Esophagus muscularis mucosa (tissue), 4 donors: Measurements from ENCODE around the gene BID. TPM values are rescaled to one million over a fixed set of nuclear protein-coding genes. Genes with fewer than 3 reads are reported as not detected.

Experiments
- DNase-seq: peaks from one replicate; pipeline ENCODE4 v3.0.0-alpha.2; 2017; ENCODE audit errors: extremely low spot score
- H3K27ac ChIP-seq, 4 donors: fragments of 200-600 bp; sonication (generic); replicated peaks in 1 of 4; 1 replicate in 3 of 4; 2 replicates in 1 of 4; pipeline ENCODE4 v1.5.1; 2016 to 2019; ENCODE audit warnings: mild to moderate bottlenecking in 1 of 4
- H3K27me3 ChIP-seq, 4 donors: fragments of 200-600 bp; sonication (generic); one replicate each; pipeline versions ENCODE4 v1.5.1 to v1.6.0; 2016 to 2019
- H3K36me3 ChIP-seq, 4 donors: fragments of 200-600 bp; sonication (generic); one replicate each; pipeline ENCODE4 v1.5.1; 2016 to 2019
- H3K4me1 ChIP-seq, 4 donors: fragments of 200-600 bp; sonication (generic); one replicate each; pipeline ENCODE4 v1.5.1; 2016 to 2019
- H3K4me3 ChIP-seq, 4 donors: fragments of 200-600 bp; sonication (generic); 1 replicate in 2 of 4; 2 replicates in 2 of 4; pipeline ENCODE4 v1.5.1; 2016 to 2019; ENCODE audit warnings: mild to moderate bottlenecking in 4 of 4, moderate library complexity in 1 of 4
- H3K9me3 ChIP-seq, 4 donors: fragments of 200-600 bp; sonication (generic); 1 replicate in 3 of 4; 2 replicates in 1 of 4; pipeline ENCODE4 v1.5.1; 2016 to 2019
- EP300 ChIP-seq: sonication (generic); formaldehyde crosslinking; IDR thresholded peaks from one replicate; pipeline ENCODE4 v1.6.1; 2017; ENCODE audit warnings: antibody characterized with exemption
- POLR2A ChIP-seq: fragments of 450-650 bp; IDR thresholded peaks from one replicate; pipeline ENCODE4 v1.6.1; 2017; ENCODE audit warnings: antibody characterized with exemption, moderate library complexity, mild to moderate bottlenecking, low read depth
- POLR2AphosphoS5 ChIP-seq, 2 donors: sonication (generic); formaldehyde crosslinking; IDR thresholded peaks; one replicate each; pipeline ENCODE4 v1.6.1; 2017; ENCODE audit warnings: antibody characterized with exemption in 2 of 2
- WGBS: methylation state at CpG from one replicate; pipeline ENCODE4 v1.1.5; 2018; 5-methylcytosine and 5-hydroxymethylcytosine counted together
- intact Hi-C: fragments of 100-400 bp; cut with DNase I; formaldehyde crosslinking; loops from one replicate; pipeline ENCODE4 v1.15.1; 2023
- total RNA-seq, 4 donors: library from RNA; depleted of rRNA; stranded (reverse); fragments of >200 nt; gene quantifications; one replicate each; pipeline versions ENCODE4 v1.1.0 to v1.2.1, GENCODE V29; 2016
- TF ChIP-seq, protein P1 (sequence below), 3 experiments: fragments of 200-600 bp in 2 of 3; fragments of 450-650 bp in 1 of 3; sonication (generic) in 2 of 3; IDR thresholded peaks; one replicate each; pipeline ENCODE4 v1.5.1; 2017 to 2019; ENCODE audit warnings: antibody characterized with exemption in 3 of 3, mild to moderate bottlenecking in 2 of 3, moderate library complexity in 1 of 3

The BID gene
- total RNA-seq, 4 donors from 2014 or later, result 12.9 to 48.3 (median 26.3) TPM

DNA sequence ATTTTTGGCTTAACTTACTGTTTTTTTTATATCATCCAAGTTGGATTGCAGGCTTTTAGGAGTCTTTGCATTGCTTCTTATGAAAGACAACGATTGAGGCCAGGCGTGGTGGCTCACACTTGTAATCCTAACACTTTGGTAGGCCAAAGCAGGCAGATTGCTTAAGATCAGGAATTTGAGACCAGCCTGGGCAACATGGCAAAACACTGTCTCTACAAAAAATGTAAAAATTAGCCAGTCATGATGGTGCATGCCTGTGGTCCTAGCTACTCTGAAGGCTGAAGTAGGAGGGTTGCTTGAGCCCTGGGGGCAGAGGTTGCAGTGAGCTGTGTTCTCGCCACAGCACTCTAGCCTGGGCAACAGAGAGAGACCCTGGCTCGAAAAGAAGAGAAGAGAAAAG, 56.6 kb downstream of the BID start:
- H3K9me3 ChIP-seq, result no peaks in the 10 kb centered on the region
- H3K27me3 ChIP-seq, result no peaks in the 10 kb centered on the region
- intact Hi-C loops, result loop anchor here (10.0 kb wide), 1 partner anchor 153 kb away; the partner anchor contains the start of gene SLC25A18
- 51% methylated on average over 4 of the region's 4 CpGs for WGBS
- peaks cover 0 to 4% (median 0%) of the 10 kb centered on the region in 4 donors for H3K36me3 ChIP-seq
- peaks cover 7 to 44% (median 34%) of the 10 kb centered on the region in 4 donors for H3K4me1 ChIP-seq
- peak overlapping the region; percentile 42 to 71 (median 64) for H3K27ac ChIP-seq
- no peak overlapping the region for H3K4me3 ChIP-seq
- DNase-seq, result peak; percentile 86
- TF ChIP-seq POLR2AphosphoS5 (IDR thresholded peaks at IDR 0.05) (peak in 1 of 2 donors; percentile 35), POLR2A (no peak)

- intact Hi-C loops, result loop anchor here (10.0 kb wide), 1 partner anchor 152 kb away; the partner anchor contains the start of gene SLC25A18
- Histone ChIP-seq H3K4me3 (no peak overlapping the region), H3K4me1 (peaks cover 7 to 46% (median 33%) of the 10 kb centered on the region in 4 donors), H3K9me3 (no peaks in the 10 kb centered on the region), H3K27me3 (no peaks in the 10 kb centered on the region), H3K27ac (peak overlapping the region; percentile 42 to 71 (median 64)), H3K36me3 (peaks cover 0 to 4% (median 0%) of the 10 kb centered on the region in 4 donors)
- DNase-seq, result peak; percentile 45
- 40% methylated on average over 3 of the region's 3 CpGs for WGBS
- TF ChIP-seq POLR2AphosphoS5 (IDR thresholded peaks at IDR 0.05), result no peak
Measured at GRCh38 chr22:17716529-17716928, 57.7 kb downstream of the BID start.

- peak; percentile 0 for DNase-seq
- H3K27ac ChIP-seq, result peak overlapping the region; percentile 12 to 69 (median 40)
- no peaks in the 10 kb centered on the region for H3K9me3 ChIP-seq
- peaks cover 7 to 69% (median 34%) of the 10 kb centered on the region in 4 donors for H3K4me1 ChIP-seq
- H3K4me3 ChIP-seq, result no peak overlapping the region
- peaks cover 0 to 11% (median 0%) of the 10 kb centered on the region in 4 donors for H3K36me3 ChIP-seq
- WGBS, result 74% methylated on average over 2 of the region's 2 CpGs
- intact Hi-C loops, result loop anchor here (10.0 kb wide), 1 partner anchor 148 kb away; the partner anchor contains the start of gene SLC25A18
- no peak for TF ChIP-seq POLR2AphosphoS5 (IDR thresholded peaks at IDR 0.05)
- TF ChIP-seq, protein P1, sequence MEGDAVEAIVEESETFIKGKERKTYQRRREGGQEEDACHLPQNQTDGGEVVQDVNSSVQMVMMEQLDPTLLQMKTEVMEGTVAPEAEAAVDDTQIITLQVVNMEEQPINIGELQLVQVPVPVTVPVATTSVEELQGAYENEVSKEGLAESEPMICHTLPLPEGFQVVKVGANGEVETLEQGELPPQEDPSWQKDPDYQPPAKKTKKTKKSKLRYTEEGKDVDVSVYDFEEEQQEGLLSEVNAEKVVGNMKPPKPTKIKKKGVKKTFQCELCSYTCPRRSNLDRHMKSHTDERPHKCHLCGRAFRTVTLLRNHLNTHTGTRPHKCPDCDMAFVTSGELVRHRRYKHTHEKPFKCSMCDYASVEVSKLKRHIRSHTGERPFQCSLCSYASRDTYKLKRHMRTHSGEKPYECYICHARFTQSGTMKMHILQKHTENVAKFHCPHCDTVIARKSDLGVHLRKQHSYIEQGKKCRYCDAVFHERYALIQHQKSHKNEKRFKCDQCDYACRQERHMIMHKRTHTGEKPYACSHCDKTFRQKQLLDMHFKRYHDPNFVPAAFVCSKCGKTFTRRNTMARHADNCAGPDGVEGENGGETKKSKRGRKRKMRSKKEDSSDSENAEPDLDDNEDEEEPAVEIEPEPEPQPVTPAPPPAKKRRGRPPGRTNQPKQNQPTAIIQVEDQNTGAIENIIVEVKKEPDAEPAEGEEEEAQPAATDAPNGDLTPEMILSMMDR (IDR thresholded peaks at IDR 0.05), result no peak
- no peak for TF ChIP-seq POLR2A
- H3K27me3 ChIP-seq, result no peaks in the 10 kb centered on the region
Measured at GRCh38 chr22:17712441-17712840, 61.8 kb downstream of the BID start.

GRCh38 chr22:17710023-17710422, 64.2 kb downstream of the BID start:
- Histone ChIP-seq H3K27me3 (no peaks in the 10 kb centered on the region), H3K27ac (peak overlapping the region; percentile 54 to 69 (median 62)), H3K9me3 (no peaks in the 10 kb centered on the region), H3K36me3 (peaks cover 0 to 7% (median 0%) of the 10 kb centered on the region in 4 donors), H3K4me1 (peaks cover 0 to 62% (median 32%) of the 10 kb centered on the region in 4 donors), H3K4me3 (no peak overlapping the region)
- WGBS, result 96% methylated on average over 5 of the region's 5 CpGs
- intact Hi-C loops, result loop anchor here (10.0 kb wide), 1 partner anchor 145 kb away; the partner anchor contains the start of gene SLC25A18
- peak; percentile 42 for DNase-seq
- TF ChIP-seq POLR2AphosphoS5 (IDR thresholded peaks at IDR 0.05) (peak in 1 of 2 donors; percentile 14), EP300 (no peak)

GRCh38 chr22:17707526-17707925, 66.7 kb downstream of the BID start:
- no peak for DNase-seq
- H3K9me3 ChIP-seq, result no peaks in the 10 kb centered on the region
- H3K27ac ChIP-seq, result peak overlapping the region; percentile 75 to 82 (median 78)
- WGBS, result 32% methylated on average over 3 of the region's 3 CpGs
- intact Hi-C loops, result loop anchor here (5.0 kb wide), 1 partner anchor 70 kb away; the partner anchor contains the start of gene BCL2L13
- H3K4me3 ChIP-seq, result peak overlapping the region; percentile 36 to 56 (median 49)
- H3K36me3 ChIP-seq, result peaks cover 0 to 27% (median 9%) of the 10 kb centered on the region in 4 donors
- peaks cover 0 to 60% (median 33%) of the 10 kb centered on the region in 4 donors for H3K4me1 ChIP-seq
- TF ChIP-seq, protein P1 (IDR thresholded peaks at IDR 0.05), result no peak
- no peak for TF ChIP-seq EP300
- no peak for TF ChIP-seq POLR2A
- no peak for TF ChIP-seq POLR2AphosphoS5 (IDR thresholded peaks at IDR 0.05)
- H3K27me3 ChIP-seq, result no peaks in the 10 kb centered on the region

- intact Hi-C loops, result loop anchor here (5.0 kb wide), 1 partner anchor 70 kb away; the partner anchor contains the start of gene BCL2L13
- Histone ChIP-seq H3K36me3 (peaks cover 0 to 33% (median 12%) of the 10 kb centered on the region in 4 donors), H3K4me3 (peak overlapping the region; percentile 36 to 56 (median 49)), H3K27ac (peak overlapping the region; percentile 75 to 82 (median 78)), H3K9me3 (no peaks in the 10 kb centered on the region), H3K4me1 (peaks cover 0 to 54% (median 31%) of the 10 kb centered on the region in 4 donors), H3K27me3 (no peaks in the 10 kb centered on the region)
- DNase-seq, result no peak
- WGBS, result 77% methylated on average over 1 of the region's 1 CpG
- TF ChIP-seq EP300, result no peak
Measured at GRCh38 chr22:17706947-17707346, 67.3 kb downstream of the BID start.
